Measurements from ENCODE around the gene ABLIM1.

Gene ABLIM1

DNA sequence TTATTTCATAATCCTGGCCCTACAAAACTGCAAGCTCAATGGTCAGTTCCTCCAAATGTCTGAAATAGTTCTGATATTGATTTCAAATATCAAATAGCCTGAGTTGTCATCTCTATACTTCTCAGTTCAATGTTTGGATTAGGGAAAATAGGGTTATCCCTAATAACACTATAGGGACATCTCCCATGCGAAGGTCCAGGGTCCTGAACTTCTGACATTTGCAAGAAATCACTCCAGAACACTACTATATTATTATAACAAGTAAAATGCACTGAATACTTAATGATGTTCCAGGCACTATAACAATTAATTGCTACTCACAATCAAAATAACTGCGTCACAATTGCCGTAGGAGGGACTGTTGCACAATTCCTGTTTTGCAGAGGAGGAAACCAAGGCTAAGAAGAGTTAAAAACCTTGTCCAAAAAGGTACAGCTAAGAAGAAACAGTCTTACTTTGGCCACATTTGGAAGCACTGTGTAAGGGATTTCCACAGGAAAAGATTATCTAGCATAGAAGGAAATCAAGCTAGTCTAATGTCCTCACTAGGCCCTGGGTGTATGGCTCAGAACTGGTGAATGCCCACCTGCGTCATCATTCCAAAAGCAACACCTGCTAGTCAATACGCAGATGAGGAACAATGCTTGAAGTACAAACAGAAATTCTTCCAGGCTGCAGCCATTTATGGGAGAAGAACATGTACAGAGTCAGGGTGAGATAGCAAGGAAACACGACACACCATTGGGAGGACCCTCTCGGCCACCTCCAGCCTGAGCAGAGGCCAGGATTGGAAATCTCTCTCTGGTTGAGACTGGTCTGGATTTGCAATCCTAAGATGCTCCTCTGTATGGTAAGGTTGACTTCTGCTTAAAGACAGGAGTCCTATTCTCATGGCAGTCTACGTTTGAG, 48.3 kb downstream of the ABLIM1 start:
- TF ChIP-seq GATA3 (IDR thresholded peaks at IDR 0.05; ENCODE audit: low read depth, low read length), result no peak
- no peak for TF ChIP-seq GATA2 (IDR thresholded peaks at IDR 0.05; ENCODE audit: low read depth, low read length)

DNA sequence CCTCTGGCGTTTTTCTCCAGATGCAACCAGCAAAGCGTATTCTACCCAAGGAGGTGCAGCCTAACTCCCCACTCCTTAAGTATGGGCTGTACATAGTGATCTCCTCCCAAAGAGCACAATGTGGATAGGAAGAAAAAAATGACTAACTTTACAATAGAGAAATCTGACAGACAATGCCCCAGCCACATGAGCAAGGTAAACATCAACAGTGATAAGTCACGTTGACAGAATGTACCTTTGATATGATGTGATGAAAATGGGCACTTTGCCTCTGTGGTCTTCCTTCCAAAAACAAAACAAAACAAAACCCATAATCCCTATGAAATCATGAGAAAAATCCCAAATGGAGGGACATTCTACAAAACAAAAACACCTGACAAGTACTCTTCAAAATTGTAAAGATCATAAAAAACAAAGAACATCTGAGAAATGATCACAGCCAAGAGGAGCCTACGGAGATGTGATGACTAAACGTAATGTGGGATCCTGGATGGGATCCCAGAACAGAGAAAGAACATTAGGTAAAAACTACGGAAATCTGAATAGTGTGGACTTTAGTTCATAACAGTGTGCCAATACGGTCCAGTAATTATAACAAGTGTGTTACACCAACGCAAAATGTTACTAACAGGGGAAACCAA, 50.6 kb downstream of the ABLIM1 start:
- TF ChIP-seq GATA2 (IDR thresholded peaks at IDR 0.05; ENCODE audit: low read depth, low read length), result no peak
- no peak for TF ChIP-seq GATA3 (IDR thresholded peaks at IDR 0.05; ENCODE audit: low read depth, low read length)

DNA sequence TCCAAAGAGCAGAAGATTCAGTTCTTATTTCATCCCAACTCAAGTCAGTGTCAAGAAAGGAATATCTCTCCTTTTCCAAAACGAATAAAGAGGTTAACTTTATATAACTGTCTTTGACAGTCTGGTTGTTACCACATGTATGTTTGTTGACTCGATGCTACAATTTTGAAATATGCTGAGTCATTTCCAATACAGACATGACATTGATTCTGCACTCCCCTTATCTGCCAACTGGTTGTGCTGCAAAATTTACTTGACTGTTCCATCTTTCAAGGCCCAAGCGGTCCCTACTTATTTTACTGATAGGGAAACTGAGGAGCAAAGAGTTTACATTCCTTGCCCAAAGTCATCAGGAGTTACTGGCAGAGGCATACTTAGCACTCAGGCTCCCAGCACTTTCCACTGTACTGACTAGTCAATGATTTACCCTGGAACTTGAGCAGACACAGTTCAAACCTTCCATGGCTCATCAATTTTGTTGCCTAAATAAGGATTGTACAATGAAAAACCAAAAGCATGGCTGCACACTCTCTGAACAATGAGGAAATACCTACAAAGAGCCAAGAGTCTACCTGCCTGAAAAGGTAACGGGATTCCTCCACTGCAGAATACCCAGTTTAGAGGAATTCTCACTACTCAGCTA, 52.8 kb downstream of the ABLIM1 start:
- no peak for TF ChIP-seq GATA3 (IDR thresholded peaks at IDR 0.05; ENCODE audit: low read depth, low read length)
- no peak for TF ChIP-seq GATA2 (IDR thresholded peaks at IDR 0.05; ENCODE audit: low read depth, low read length)

DNA sequence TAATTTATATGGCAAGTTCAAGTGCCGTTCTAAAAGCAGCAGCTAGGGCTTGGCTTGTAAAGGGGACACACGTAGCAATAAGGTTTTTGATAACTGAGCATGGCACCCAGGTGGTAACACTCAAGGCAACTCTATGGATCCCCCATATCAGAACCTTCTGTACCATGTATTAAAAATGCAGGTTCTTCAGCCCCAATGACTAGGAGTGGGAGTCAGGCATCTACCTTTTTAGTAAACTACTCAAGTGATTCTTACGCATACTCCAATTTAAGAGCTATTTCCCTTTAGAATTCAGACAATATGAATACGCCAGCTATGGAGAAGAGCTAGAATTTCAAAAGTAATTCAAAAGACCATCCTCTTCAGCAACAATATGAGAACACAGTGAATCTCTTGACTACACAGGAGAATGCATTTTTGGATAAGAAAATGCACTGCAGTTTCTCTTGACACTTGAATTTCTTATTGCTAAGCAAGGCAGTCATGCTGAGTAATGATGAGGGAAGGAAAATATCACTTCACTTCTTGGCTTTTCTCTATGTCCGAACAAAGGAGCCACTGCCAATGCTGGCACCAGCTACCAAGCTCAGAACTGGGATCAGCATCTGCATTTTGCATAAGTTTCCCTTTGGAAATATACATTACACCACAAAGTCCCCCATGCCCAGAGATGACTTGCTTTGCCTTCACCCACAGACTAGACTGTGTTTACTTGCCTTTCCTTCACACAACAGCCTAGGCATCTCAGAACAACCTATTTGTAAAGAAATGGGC, 53.5 kb downstream of the ABLIM1 start:
- TF ChIP-seq GATA2 (IDR thresholded peaks at IDR 0.05; ENCODE audit: low read depth, low read length), result no peak
- no peak for TF ChIP-seq GATA3 (IDR thresholded peaks at IDR 0.05; ENCODE audit: low read depth, low read length)

DNA sequence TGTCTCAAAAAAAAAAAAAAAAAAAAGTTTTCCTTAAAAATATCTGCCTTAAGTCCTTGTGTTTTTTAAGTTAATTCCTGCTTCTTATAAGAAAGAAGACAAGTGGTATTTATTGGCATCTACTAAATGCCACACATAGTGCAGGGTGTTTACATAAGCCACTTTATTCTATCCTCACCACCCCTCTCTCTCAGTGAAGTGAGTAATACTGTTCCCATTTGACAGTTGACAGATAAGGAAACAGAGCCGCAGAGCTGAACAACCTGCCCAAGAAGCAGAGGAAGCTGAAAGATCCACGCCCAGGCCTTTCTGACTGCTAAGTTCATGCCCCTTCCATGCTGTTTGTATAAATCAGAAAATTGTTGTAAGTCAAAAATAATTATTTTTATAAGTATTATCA, 54.1 kb downstream of the ABLIM1 start:
- TF ChIP-seq GATA2 (IDR thresholded peaks at IDR 0.05; ENCODE audit: low read depth, low read length) (no peak), GATA3 (IDR thresholded peaks at IDR 0.05; ENCODE audit: low read depth, low read length) (no peak)

DNA sequence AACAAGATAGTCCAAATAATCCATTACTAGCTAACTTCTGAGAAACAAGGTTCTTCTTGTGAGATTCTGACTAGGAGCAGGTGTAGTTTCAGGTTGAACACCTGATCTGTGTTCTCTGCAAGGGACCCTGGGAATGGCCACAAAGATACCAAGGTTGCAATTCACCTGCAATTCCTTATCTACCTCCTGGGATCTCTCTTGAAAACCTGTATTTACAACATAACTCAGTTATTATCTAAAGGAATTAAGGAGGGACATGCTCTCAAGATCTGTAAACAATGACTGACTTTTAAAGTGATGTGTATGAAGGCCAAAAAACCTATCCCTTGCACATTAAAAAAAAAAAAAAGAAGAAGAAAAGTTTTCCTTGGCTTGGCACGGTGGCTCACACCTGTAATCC, 54.8 kb downstream of the ABLIM1 start:
- no peak for TF ChIP-seq GATA3 (IDR thresholded peaks at IDR 0.05; ENCODE audit: low read depth, low read length)
- no peak for TF ChIP-seq GATA2 (IDR thresholded peaks at IDR 0.05; ENCODE audit: low read depth, low read length)

DNA sequence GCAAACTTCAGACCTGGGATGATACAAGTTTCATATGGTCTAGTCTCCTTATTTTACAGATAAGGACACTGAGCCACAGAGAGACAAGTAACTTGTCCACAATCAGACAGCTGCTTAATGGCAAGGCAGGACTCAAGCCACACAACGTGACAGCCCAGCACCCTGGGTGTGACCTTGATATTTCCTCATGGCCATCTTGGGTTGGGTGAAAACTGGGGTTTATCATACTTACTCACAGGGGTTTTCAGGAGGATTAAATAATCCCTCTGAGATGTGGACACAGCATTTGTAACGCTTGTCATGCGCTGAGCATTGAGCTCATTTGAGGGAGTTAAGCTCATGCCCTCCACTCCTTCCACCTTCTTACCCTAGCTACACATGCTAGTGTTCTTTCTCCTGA, 58.0 kb downstream of the ABLIM1 start:
- TF ChIP-seq GATA3 (IDR thresholded peaks at IDR 0.05; ENCODE audit: low read depth, low read length) (no peak), GATA2 (IDR thresholded peaks at IDR 0.05; ENCODE audit: low read depth, low read length) (no peak)

DNA sequence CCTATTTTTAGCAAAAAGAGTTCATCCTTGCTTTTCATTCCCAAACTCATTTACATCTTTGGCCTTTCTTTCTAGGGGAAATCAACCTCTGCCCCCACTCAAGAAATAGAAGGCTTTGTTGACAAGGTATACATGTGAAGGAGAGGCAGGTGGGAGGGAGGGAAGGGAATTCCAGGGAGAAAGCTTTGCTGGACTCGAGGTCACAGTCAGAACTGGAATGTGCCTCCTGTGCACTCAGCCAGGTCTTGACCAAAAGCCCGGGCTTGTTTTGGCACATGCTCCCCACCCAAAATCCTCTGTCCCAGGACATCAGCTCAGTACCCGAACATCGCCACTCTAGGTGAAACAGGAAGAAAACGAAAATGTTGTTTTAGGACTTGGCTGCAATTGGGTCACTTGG, 61.3 kb downstream of the ABLIM1 start:
- TF ChIP-seq GATA2 (IDR thresholded peaks at IDR 0.05; ENCODE audit: low read depth, low read length) (no peak), GATA3 (IDR thresholded peaks at IDR 0.05; ENCODE audit: low read depth, low read length) (no peak)

DNA sequence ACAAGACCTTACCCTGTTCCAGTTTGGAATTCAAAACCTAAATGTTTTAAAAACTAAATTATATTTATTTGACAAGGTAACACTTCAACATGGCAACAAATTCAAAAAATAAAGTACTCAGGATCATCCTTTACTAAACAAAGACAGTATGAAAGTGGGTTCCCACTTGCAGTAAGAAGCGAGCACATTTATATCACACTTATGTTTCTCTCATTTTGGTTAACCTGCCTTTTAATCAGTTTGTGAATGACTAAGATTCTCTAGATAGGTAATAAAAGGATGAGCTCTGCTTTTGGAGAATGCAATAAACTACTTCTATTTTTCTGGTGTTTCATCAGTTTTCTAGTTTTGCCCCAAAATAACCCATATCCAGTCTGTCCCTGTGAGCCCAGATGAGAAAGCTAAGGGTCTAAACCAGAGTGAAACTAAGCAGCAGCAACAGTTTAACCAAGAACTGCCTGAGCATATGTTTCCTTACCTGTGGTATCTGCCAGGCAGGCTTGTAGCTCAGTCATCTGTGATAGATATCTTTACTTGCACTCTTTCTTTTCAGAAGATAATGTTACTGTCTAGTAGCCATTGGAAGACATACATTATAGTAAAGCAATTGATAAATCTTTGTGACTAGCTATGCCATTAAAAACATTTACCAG, 64.1 kb downstream of the ABLIM1 start:
- no peak for TF ChIP-seq GATA2 (IDR thresholded peaks at IDR 0.05; ENCODE audit: low read depth, low read length)
- no peak for TF ChIP-seq GATA3 (IDR thresholded peaks at IDR 0.05; ENCODE audit: low read depth, low read length)

DNA sequence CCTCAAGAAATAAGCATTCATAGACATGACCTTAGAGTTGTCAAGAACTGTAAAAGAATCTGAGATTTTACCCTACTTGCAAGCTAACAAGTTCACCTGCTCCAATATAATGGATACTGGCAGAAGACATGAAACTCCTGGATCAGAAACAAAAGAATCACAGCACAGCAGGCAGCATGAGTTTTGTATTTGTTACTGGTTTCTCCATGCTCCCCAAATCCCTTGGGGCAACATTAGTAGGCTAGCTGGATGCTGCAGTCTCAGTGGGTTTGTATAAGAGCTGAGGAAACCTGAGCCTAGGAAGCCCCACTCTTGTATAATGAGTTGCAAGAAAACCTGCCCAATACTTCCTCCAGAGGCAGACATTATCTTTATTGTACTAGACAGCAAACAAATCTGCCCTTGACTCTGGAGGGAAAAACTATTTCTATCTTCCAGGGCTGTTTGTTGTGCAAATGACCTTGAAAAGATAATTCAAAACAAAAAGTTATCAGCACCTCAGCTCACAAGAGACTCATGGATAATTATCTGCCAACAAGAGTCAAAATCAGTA, 64.8 kb downstream of the ABLIM1 start:
- TF ChIP-seq GATA2 (IDR thresholded peaks at IDR 0.05; ENCODE audit: low read depth, low read length) (no peak), GATA3 (IDR thresholded peaks at IDR 0.05; ENCODE audit: low read depth, low read length) (no peak)

DNA sequence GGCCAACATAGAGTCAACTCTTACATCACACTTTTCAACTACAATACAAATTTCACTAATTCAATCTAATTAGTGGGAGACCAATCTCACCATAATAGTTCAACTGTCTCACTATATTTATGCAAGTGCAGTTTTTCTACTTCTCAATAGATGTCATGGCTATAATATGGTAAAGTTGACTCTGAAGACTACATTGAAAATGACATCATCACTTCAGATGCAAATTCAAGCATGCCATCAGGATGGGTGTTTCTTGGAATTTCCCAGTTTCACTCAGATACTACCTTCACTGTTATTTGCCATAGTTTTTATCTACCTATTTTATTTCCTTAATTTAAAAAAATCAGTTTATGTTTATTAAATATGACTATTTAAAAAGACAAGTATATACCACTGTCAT, 67.1 kb downstream of the ABLIM1 start:
- no peak for TF ChIP-seq GATA3 (IDR thresholded peaks at IDR 0.05; ENCODE audit: low read depth, low read length)
- TF ChIP-seq GATA2 (IDR thresholded peaks at IDR 0.05; ENCODE audit: low read depth, low read length), result no peak

DNA sequence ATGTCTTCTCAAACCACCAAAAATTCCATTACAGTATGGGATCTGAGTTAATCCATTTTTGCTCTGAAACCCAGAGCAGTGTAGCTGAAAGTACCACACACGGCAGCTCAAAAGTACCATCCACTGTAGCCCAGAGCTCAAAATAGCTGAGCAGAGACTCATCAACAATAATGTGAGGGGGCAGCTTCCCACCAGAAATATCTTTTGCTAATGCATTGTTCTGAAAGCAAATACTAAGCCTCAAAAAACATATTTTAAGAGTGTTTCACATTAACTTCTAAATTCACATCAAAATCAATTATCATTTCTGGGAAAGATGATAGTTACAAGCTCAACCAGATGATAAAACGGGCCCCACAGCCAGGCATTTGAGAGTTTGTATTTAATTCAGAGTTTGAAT, 73.7 kb downstream of the ABLIM1 start:
- no peak for TF ChIP-seq GATA2 (IDR thresholded peaks at IDR 0.05; ENCODE audit: low read depth, low read length)
- TF ChIP-seq GATA3 (IDR thresholded peaks at IDR 0.05; ENCODE audit: low read depth, low read length), result no peak

DNA sequence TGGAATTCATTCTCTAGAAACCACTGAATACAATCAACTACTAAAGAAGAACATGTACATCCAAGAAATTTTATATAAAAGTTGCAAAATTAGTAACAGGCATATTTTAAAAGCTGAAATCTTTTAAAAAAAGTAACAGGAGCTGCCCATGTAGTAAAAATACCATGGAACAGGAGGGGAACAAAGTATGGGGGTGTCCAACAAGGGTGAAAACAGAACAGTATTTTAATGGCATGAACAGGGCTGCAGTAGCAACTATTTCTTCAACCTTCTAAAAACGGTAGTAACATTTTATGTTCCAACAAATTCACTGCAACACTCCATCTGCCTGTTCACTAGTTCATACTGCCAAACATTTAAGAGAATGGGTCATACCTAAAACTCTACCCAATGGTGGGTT, 77.0 kb downstream of the ABLIM1 start:
- TF ChIP-seq GATA3 (IDR thresholded peaks at IDR 0.05; ENCODE audit: low read depth, low read length) (no peak), GATA2 (IDR thresholded peaks at IDR 0.05; ENCODE audit: low read depth, low read length) (no peak)
